Parathyroid adenoma (tissue), 2 donors: ENCODE results near the gene PLXNA4.

Experiments
- H2AFZ ChIP-seq: fragments of 300-600 bp; sonication (generic); one replicate; pipeline ENCODE4 v1.7.0; 2017; ENCODE audit warnings: antibody characterized with exemption, mild to moderate bottlenecking
- H3K27ac ChIP-seq: fragments of 300-600 bp; sonication (generic); one replicate; pipeline ENCODE4 v1.7.0; 2017
- H3K27me3 ChIP-seq: fragments of 300-600 bp; sonication (generic); one replicate; pipeline ENCODE4 v1.7.0; 2017; ENCODE audit warnings: low read length; ENCODE audit not compliant: control insufficient read depth, insufficient read depth
- H3K36me3 ChIP-seq: fragments of 300-600 bp; sonication (generic); one replicate; pipeline ENCODE4 v1.7.0; 2017; ENCODE audit warnings: low read length; ENCODE audit not compliant: control insufficient read depth, insufficient read depth
- H3K4me1 ChIP-seq: fragments of 300-600 bp; sonication (generic); one replicate; pipeline ENCODE4 v1.7.0; 2017; ENCODE audit warnings: control low read depth
- H3K4me2 ChIP-seq: fragments of 300-600 bp; sonication (generic); one replicate; pipeline ENCODE4 v1.7.0; 2017; ENCODE audit warnings: low read length
- H3K4me3 ChIP-seq: fragments of 300-600 bp; sonication (generic); one replicate; pipeline ENCODE4 v1.7.0; 2017; ENCODE audit warnings: low read depth, low read length
- H3K79me2 ChIP-seq: fragments of 300-600 bp; sonication (generic); one replicate; pipeline ENCODE4 v1.7.0; 2017; ENCODE audit warnings: control low read depth
- H3K9ac ChIP-seq: fragments of 300-600 bp; sonication (generic); one replicate; pipeline ENCODE4 v1.7.0; 2017; ENCODE audit warnings: mild to moderate bottlenecking
- H3K9me3 ChIP-seq: fragments of 300-600 bp; sonication (generic); one replicate; pipeline ENCODE4 v1.7.0; 2017; ENCODE audit warnings: low read length; ENCODE audit not compliant: control insufficient read depth
- TF ChIP-seq, protein P1 (sequence below): fragments of 300-600 bp; sonication (generic); IDR thresholded peaks from one replicate; pipeline ENCODE4 v1.7.0; 2017; ENCODE audit warnings: antibody characterized with exemption, mild to moderate bottlenecking
- donor health status: primary hyperparathyroidism.

Gene PLXNA4

DNA sequence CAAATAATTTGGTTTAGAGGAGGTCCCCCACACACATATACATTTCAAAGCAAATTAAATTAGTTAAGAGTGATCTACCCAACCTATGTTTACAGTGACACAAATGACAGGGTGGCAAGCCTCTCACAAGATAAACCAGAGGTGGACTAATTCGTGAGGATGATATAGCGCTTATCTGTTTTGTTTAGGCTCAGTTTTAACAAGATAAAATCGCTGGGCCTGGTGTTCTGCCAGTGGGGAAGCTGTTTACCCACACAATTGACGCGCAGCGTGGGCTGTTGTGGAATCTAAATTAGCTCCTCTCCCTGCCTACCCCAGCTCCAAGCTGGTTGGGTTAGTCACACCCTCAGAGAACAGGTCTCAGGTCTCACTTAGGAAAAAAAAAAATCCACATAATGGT lies 16.7 kb upstream of the PLXNA4 start:
- Histone ChIP-seq H3K36me3 (no peaks in the 10 kb centered on the region), H3K79me2 (no peaks in the 10 kb centered on the region), H3K9me3 (no peaks in the 10 kb centered on the region), H3K9ac (no peak overlapping the region), H3K4me3 (no peak overlapping the region), H3K27me3 (no peaks in the 10 kb centered on the region), H2AFZ (no peak overlapping the region), H3K4me1 (no peaks in the 10 kb centered on the region), H3K4me2 (no peak overlapping the region), H3K27ac (no peak overlapping the region)
- TF ChIP-seq, protein P1, sequence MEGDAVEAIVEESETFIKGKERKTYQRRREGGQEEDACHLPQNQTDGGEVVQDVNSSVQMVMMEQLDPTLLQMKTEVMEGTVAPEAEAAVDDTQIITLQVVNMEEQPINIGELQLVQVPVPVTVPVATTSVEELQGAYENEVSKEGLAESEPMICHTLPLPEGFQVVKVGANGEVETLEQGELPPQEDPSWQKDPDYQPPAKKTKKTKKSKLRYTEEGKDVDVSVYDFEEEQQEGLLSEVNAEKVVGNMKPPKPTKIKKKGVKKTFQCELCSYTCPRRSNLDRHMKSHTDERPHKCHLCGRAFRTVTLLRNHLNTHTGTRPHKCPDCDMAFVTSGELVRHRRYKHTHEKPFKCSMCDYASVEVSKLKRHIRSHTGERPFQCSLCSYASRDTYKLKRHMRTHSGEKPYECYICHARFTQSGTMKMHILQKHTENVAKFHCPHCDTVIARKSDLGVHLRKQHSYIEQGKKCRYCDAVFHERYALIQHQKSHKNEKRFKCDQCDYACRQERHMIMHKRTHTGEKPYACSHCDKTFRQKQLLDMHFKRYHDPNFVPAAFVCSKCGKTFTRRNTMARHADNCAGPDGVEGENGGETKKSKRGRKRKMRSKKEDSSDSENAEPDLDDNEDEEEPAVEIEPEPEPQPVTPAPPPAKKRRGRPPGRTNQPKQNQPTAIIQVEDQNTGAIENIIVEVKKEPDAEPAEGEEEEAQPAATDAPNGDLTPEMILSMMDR: no peak

DNA sequence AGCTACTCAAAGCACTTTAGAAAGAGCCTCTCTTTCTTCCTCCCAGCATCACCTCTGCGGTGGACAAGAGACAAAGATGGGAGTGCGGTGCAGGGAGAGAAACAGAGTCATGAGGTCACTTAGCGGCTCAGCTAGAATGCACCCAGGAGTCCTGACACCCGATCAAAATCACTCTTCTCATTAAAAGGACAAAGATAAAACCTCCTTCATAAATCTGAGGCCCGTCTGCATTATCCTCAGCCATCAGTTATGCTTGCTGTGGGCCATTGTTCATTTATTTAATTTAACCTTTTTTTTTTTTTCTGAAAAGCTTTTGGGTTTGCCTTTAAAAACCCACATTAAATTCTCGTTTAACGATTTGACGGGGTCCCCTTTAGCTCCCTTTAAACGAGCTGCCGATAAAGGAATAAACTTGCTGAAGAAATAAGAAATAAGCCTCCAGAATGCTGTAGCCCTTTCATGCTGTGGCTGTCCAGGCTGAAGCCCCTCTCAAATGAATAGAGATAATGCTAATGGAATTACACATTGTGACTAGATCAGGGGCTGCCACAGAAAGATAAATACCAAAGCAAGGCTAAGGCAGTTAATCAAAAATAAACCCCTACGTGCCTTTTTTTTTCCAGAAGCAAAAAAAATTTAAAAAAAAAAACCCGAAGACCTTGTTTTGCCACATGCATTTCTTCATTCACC lies 16.1 kb upstream of the PLXNA4 start:
- Histone ChIP-seq H3K4me1 (no peaks in the 10 kb centered on the region), H3K9ac (no peak overlapping the region), H3K9me3 (no peaks in the 10 kb centered on the region), H3K27ac (no peak overlapping the region), H3K36me3 (no peaks in the 10 kb centered on the region), H3K79me2 (no peaks in the 10 kb centered on the region), H3K4me2 (no peak overlapping the region), H3K27me3 (no peaks in the 10 kb centered on the region), H2AFZ (no peak overlapping the region), H3K4me3 (no peak overlapping the region)
- TF ChIP-seq, protein P1: no peak

- Histone ChIP-seq H3K4me2 (no peak overlapping the region), H3K4me1 (no peaks in the 10 kb centered on the region), H3K9me3 (no peaks in the 10 kb centered on the region), H3K79me2 (no peaks in the 10 kb centered on the region), H2AFZ (no peak overlapping the region), H3K27ac (no peak overlapping the region), H3K36me3 (no peaks in the 10 kb centered on the region), H3K27me3 (no peaks in the 10 kb centered on the region), H3K4me3 (no peak overlapping the region), H3K9ac (no peak overlapping the region)
- TF ChIP-seq, protein P1: no peak
Measured at GRCh38 chr7:132590162-132590561, 13.9 kb upstream of the PLXNA4 start.

DNA sequence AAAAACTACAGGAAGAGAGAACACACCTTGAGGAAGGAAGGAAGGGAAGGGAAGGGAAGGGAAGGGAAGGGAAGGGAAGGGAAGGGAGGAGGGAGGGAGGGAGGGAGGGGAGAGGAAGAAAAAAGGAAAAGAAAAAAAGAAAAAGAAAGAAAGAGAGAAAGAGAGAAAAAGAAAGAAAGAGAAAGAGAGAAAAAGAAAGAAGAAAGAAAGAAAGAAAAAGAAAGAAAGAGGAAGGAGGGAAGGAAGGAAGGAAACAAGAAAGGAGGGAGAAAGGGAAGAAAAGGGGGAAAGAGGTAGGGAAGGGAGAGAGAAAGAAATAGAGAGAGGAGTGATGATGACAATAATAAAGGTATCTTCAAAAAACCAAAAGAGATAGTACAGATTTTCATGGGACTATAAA lies 12.3 kb upstream of the PLXNA4 start:
- no peak overlapping the region for H2AFZ ChIP-seq

More for the DNA sequence above, 12.3 kb upstream of the PLXNA4 start:
- Histone ChIP-seq H3K79me2 (no peaks in the 10 kb centered on the region), H3K4me3 (no peak overlapping the region), H3K9me3 (no peaks in the 10 kb centered on the region), H3K4me1 (no peaks in the 10 kb centered on the region), H3K27ac (no peak overlapping the region), H3K4me2 (no peak overlapping the region), H3K27me3 (no peaks in the 10 kb centered on the region), H3K9ac (no peak overlapping the region), H3K36me3 (no peaks in the 10 kb centered on the region)
- TF ChIP-seq, protein P1: no peak
